K562 (cell line): ENCODE data around the gene RNF31. TPM values are rescaled to one million over a fixed set of nuclear protein-coding genes. Genes with fewer than 3 reads are reported as not detected.

Experiments
- ATAC-seq: fragments of 200-7000 bp; cut with Tn5 transposase; 3 replicates; pipeline ENCODE4 v1.9.1; 2020; ENCODE audit warnings: moderate library complexity
- BruUV-seq: library from RNA; stranded (reverse); fragments of 400-500 nt; replicated peaks from 2 replicates; lab custom pipeline; 2021; lab: Mats Ljungman, UMichigan
- CTCF ChIA-PET: fragments of 300-600 bp; formaldehyde crosslinking; extraction: SDS; loops from one replicate; lab custom pipeline; 2021; ENCODE audit warnings: low intra/inter-chr PET ratio; lab: Yijun Ruan, JAX
- POLR2A ChIA-PET: fragments of 300-600, 350-650 bp; sonication (Branson Sonifier 250); formaldehyde crosslinking; extraction: SDS; loops from one replicate; lab custom pipeline; 2021; ENCODE audit warnings: antibody characterized with exemption, inconsistent platforms; lab: Yijun Ruan, JAX
- DNase-seq, 4 experiments: peaks; one replicate each; pipeline versions ENCODE4 v3.0.0 to v3.0.0-alpha.2; 2011 to 2018; ENCODE audit warnings: low spot score in 3 of 4, mixed read lengths in 3 of 4; ENCODE audit errors: extremely low read depth in 1 of 4
- FAIRE-seq: peaks from 2 replicates; lab custom pipeline; 2011; peaks lifted over from hg19 to GRCh38; lab: Jason Lieb, UNC
- H2AFZ ChIP-seq: 2 replicates; pipeline ENCODE4 v1.6.0; 2011; ENCODE audit warnings: low read depth, low read length, control low read depth, inconsistent platforms
- H3K27ac ChIP-seq: fragments of 200-600 bp; 3 replicates; pipeline ENCODE4 v1.8.0; 2011; ENCODE audit warnings: low read depth, mild to moderate bottlenecking, control low read depth, inconsistent platforms, low read length, moderate library complexity, mixed read lengths; ENCODE audit errors: extremely low read depth
- H3K27me3 ChIP-seq, 2 experiments: fragments of 300-600 bp in 1 of 2; 2 replicates in 1 of 2; 3 replicates in 1 of 2; pipeline versions ENCODE4 v1.6.0 to v1.8.0; 2011; ENCODE audit warnings: inconsistent platforms in 2 of 2, low read length in 2 of 2, mild to moderate bottlenecking in 1 of 2, mixed read lengths in 1 of 2, moderate library complexity in 1 of 2; ENCODE audit not compliant: control insufficient read depth in 2 of 2, insufficient read depth in 2 of 2
- H3K36me3 ChIP-seq: fragments of 300-600 bp; 3 replicates; pipeline ENCODE4 v1.8.0; 2011; ENCODE audit warnings: mild to moderate bottlenecking, low read length, inconsistent platforms; ENCODE audit not compliant: control insufficient read depth, insufficient read depth
- H3K4me1 ChIP-seq, 2 experiments: fragments of 200-600 bp in 1 of 2; replicated peaks in 1 of 2; 2 replicates in 1 of 2; 3 replicates in 1 of 2; pipeline versions ENCODE4 v1.5.1 to v1.8.0; 2011; ENCODE audit warnings: inconsistent platforms in 2 of 2, low read length in 2 of 2, mild to moderate bottlenecking in 1 of 2, mixed read lengths in 1 of 2, moderate library complexity in 1 of 2; ENCODE audit not compliant: control insufficient read depth in 2 of 2, insufficient read depth in 2 of 2
- H3K4me2 ChIP-seq: 2 replicates; pipeline ENCODE4 v1.6.1; 2011; ENCODE audit warnings: low read length, control low read depth, inconsistent platforms, mixed read lengths; ENCODE audit not compliant: insufficient read depth
- H3K4me3 ChIP-seq: fragments of 200-600 bp; sonication (generic), shearing (Covaris generic); 2 replicates; pipeline ENCODE4 v1.5.1; 2016; ENCODE audit warnings: control low read depth, inconsistent platforms
- H3K79me2 ChIP-seq: fragments of 200-600 bp; 3 replicates; pipeline ENCODE4 v1.8.0; 2011; ENCODE audit warnings: low read length, inconsistent platforms; ENCODE audit not compliant: control insufficient read depth, insufficient read depth
- H3K9ac ChIP-seq, 2 experiments: 2 replicates each; pipeline versions ENCODE4 v1.6.0 to v1.6.1; 2011; ENCODE audit warnings: low read depth in 2 of 2, low read length in 2 of 2, control low read depth in 1 of 2, inconsistent platforms in 1 of 2, mild to moderate bottlenecking in 1 of 2, mixed read lengths in 1 of 2; ENCODE audit not compliant: insufficient read depth in 1 of 2
- H3K9me1 ChIP-seq: one replicate; pipeline ENCODE4 v1.6.0; 2011; ENCODE audit warnings: inconsistent platforms, mild to moderate bottlenecking, low read length, moderate library complexity; ENCODE audit not compliant: control insufficient read depth, insufficient read depth
- H3K9me3 ChIP-seq: replicated peaks from 2 replicates; pipeline ENCODE4 v1.5.1; 2011; ENCODE audit warnings: low read depth, low read length, inconsistent platforms; ENCODE audit not compliant: control insufficient read depth, insufficient read depth
- H4K20me1 ChIP-seq: replicated peaks from 2 replicates; pipeline ENCODE4 v1.6.1; 2011; ENCODE audit warnings: low read length, inconsistent platforms, mixed read lengths; ENCODE audit not compliant: control insufficient read depth, insufficient read depth
- CHD4 ChIP-seq: fragments of 200-600 bp; sonication (generic); IDR thresholded peaks from 3 replicates; pipeline ENCODE4 v1.6.1; 2012; ENCODE audit warnings: low read depth, mild to moderate bottlenecking, mixed read lengths, low read length, inconsistent platforms; ENCODE audit not compliant: insufficient read depth, insufficient replicate concordance, poor library complexity, severe bottlenecking
- FOXK2 ChIP-seq, 2 experiments: fragments of 450-650 bp; IDR thresholded peaks in 1 of 2; conservative IDR thresholded peaks in 1 of 2; 2 replicates each; pipeline ENCODE4 v1.6.1; 2016; ENCODE audit warnings: low read depth in 2 of 2, mild to moderate bottlenecking in 1 of 2
- NFE2L1 ChIP-seq: fragments of 450-650 bp; IDR thresholded peaks from 2 replicates; pipeline ENCODE4 v1.6.1; 2016; ENCODE audit warnings: missing genetic modification characterization, low read depth, mild to moderate bottlenecking, missing compliant biosample characterization, moderate library complexity, borderline replicate concordance
- TAF15 ChIP-seq: fragments of 200-400 bp; formaldehyde crosslinking; IDR thresholded peaks from 2 replicates; pipeline ENCODE4 v1.6.1; 2017; ENCODE audit warnings: mild to moderate bottlenecking, low read depth, low read length, moderate library complexity
- ZNF668 ChIP-seq: fragments of 250-450 bp; sonication (Bioruptor Pico); IDR thresholded peaks from 2 replicates; pipeline ENCODE4 v1.8.0; 2022; ENCODE audit warnings: mild to moderate bottlenecking, inconsistent platforms
- WGBS: fragments of 100-300 bp; shearing (Covaris generic); methylation state at CpG from one replicate; pipeline ENCODE4 v1.1.6; 2016; ENCODE audit warnings: low coverage, mixed read lengths; ENCODE audit not compliant: insufficient coverage; ENCODE audit errors: missing lambda C conversion rate; 5-methylcytosine and 5-hydroxymethylcytosine counted together
- in situ Hi-C: fragments of 300-500 bp; cut with MboI; formaldehyde crosslinking; loops from 4 replicates; pipeline ENCODE4 v1.15.0; 2018; ENCODE audit warnings: inconsistent platforms, mixed read lengths
- intact Hi-C: fragments of 100-400 bp; cut with micrococcal nuclease; formaldehyde crosslinking; loops from 2 replicates; pipeline ENCODE4 v1.14.2; 2022
- polyA plus RNA-seq, 8 experiments: library from polyadenylated mRNA; depleted of rRNA in 4 of 8; stranded (reverse) in 5 of 8; unstranded in 3 of 8; fragments of >200 nt; fragmentation: Nextera tagmentation in 2 of 8; fragmentation: Illumina TruSeq in 1 of 8; extraction: Ambion mirVana in 2 of 8; extraction: Trizol in 1 of 8; gene quantifications; 2 replicates each; pipeline versions ENCODE4 v1.2.1 to v1.2.3, GENCODE V29; 2011 to 2014; ENCODE audit warnings: inconsistent platforms in 1 of 8, missing spikeins in 1 of 8
- total RNA-seq, 7 experiments: library from RNA; depleted of rRNA in 6 of 7; stranded (reverse); fragments of >200 nt in 6 of 7; fragmentation: Illumina TruSeq in 2 of 7; extraction: Trizol in 2 of 7; gene quantifications; 2 replicates each; pipeline versions ENCODE4 v1.2.1 to v1.2.3, GENCODE V29; 2011 to 2021; ENCODE audit warnings: low replicate concordance in 1 of 7

The RNF31 gene
- total and polyA plus RNA-seq, 9 of the 15 experiments (the other 6 are each of a cell fraction or from before 2014, with no cell fraction given) = 3.1 to 47.6 (median 19.1) TPM

- Histone ChIP-seq H3K4me2 (no peak overlapping the region), H3K4me1 (no peaks in the 10 kb centered on the region; a peak in 2 of 5 replicates), H3K9me1 (no peaks in the 10 kb centered on the region), H3K27ac (no peak overlapping the region), H4K20me1 (no peaks in the 10 kb centered on the region), H3K79me2 (no peaks in the 10 kb centered on the region), H3K4me3 (no peak overlapping the region), H2AFZ (no peak overlapping the region), H3K27me3 (no peaks in the 10 kb centered on the region), H3K9me3 (no peaks in the 10 kb centered on the region), H3K36me3 (peaks cover 37% of the 10 kb centered on the region; the same call in 2 of the 3 replicates), H3K9ac (0 out of 4 replicates have a peak overlapping the region, but pooled peaks of 1 of the 2 experiments have one; percentile 31)
- no TSS peak for BruUV-seq
- FAIRE-seq (no peak), DNase-seq (no peak), ATAC-seq (no peak; the same call in 2 of the 3 replicates)
- intact Hi-C loops (no loop called here), in situ Hi-C loops (no loop called here)
- 73% methylated on average over 11 of the region's 12 CpGs for WGBS
- ChIA-PET CTCF (no interaction called here), POLR2A (no interaction called here)
- no peak for TF ChIP-seq NFE2L1
- TF ChIP-seq CHD4 = no peak
- no peak for TF ChIP-seq TAF15
- no peak for TF ChIP-seq FOXK2 (conservative IDR thresholded peaks at IDR 0.05 in 1 of 2, IDR thresholded peaks at IDR 0.05 in 1 of 2; ENCODE audit: low read depth in 2 of 2)
- TF ChIP-seq ZNF668 (CRISPR knock-in tag) = no peak
- TF ChIP-seq, all 486 proteins: peak for 0
Measured at GRCh38 chr14:24177041-24177825, 29.9 kb downstream of the RNF31 start.
